Stimulated activated CD4-positive, alpha-beta T cell treated with anti-CD3 and anti-CD28 coated beads, Interleukin-1b, Interleukin-23, amount 100 ng/mL, for 4 hours (primary cell): ENCODE results near the gene KIRREL3.

Experiments used
- DNase-seq, 2 donors: peaks; one replicate each; pipeline ENCODE4 v3.0.0-alpha.2; 2020; ENCODE audit warnings: low read depth in 2 of 2

The KIRREL3 gene

GRCh38 chr11:126488591-126489370, 511.8 kb downstream of the KIRREL3 start:
- no peak for DNase-seq

GRCh38 chr11:126487711-126488110, 512.9 kb downstream of the KIRREL3 start:
- no peak for DNase-seq

DNA sequence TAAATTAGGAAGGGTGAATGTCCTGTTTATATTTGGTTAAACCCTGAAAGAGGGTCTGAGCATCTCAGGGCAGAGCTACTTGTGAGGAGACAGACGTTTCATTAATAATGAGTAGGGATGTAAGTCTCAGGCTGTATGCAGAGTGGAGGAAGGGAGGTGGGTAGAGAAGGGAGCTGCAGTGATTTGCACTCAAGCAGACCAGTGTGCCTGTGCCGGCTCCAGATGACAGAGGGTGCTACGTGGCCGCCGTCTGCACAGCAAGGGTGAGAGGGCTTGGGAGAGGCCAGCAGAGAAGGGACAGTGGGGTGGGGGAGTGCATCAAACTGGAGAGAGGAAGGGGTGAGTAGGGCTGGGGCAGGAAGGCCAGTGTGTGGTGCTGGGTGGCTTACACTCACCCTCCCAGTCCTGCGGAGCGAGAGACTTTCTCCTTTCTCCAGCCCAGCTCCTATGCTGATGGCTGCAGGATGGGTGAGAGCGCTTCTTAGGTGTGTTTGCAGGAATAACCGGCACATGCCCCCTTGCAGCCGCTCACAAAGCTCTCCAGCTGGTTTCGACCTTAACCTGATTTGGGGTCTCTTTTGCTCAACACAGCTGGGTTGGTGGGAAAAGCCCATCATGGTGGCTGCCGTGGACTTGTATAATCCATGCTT, 514.5 kb downstream of the KIRREL3 start:
- no peak for DNase-seq

- DNase-seq, result no peak
Observed at GRCh38 chr11:126485021-126485792, 515.4 kb downstream of the KIRREL3 start.

GRCh38 chr11:126484266-126484665, 516.3 kb downstream of the KIRREL3 start:
- DNase-seq, result no peak

DNA sequence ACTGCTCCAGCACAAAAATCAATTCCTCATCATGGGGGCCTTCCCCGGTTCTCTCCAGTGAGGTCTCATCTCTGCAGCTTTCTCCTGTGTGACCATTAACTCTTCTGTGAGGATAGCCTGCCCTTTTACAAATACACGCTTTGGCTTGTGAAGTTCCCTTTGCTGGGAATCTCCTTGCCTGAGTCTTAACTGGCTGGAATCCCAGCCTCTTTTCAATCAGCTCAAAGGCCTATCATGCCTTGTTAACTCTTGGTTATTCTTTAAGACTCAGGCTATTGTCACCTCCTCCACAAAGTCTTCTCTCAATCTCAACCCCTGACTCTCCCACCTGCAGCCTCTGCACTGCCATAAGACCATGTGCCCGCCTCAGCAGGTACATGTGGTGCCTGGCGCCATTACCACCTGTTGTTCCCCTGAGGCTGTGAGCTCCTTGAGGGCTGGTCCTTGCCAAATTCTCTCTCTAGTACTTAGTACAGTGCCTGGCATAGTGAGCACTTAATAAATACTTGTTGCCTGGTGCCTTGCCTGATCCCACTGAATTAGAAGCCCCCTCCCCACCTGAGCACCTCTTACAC, 516.9 kb downstream of the KIRREL3 start:
- DNase-seq, result no peak

DNA sequence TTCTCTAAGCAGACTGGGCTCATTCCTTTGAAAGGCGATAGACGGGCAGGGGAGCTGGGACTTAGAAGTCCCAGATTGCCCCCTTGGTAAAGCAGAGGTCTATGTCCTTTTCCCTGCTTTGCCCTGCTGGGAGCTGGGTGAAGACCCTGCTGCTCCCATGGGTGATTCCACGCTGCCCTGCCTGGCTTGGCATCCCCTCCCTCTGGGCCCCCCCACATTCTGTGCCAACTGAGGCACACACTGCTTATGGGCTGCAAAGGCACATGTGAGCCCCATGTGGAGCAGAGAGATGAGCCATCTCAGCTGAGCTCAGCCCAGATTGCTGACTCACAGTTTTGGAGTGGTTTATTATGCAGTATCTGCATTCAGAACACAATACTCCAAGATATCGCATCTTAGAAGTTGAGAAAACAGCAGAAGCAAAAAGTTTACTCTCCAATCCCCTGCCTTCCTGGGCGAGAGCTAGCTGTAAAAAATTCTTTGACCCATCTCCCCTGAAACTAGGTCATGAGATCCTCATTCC, 517.9 kb downstream of the KIRREL3 start:
- no peak for DNase-seq

DNA sequence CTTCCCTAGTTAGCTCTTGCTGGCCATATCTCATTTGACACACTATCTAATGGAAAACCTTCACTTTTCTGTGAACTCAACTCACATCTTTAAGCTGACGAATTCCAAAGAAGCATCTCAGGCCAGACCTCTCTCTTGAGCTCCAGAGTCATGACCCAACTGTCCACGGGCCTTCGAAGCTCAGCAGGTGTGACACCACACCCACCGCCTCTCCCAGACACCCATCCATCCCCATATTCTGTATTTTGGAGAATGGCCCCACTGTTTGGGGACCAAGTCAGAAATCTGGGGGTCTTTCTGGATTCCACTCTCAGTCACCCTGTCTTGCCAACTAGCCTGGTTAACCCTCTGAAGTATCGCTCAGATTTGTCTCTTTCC, 519.3 kb downstream of the KIRREL3 start:
- no peak for DNase-seq

DNA sequence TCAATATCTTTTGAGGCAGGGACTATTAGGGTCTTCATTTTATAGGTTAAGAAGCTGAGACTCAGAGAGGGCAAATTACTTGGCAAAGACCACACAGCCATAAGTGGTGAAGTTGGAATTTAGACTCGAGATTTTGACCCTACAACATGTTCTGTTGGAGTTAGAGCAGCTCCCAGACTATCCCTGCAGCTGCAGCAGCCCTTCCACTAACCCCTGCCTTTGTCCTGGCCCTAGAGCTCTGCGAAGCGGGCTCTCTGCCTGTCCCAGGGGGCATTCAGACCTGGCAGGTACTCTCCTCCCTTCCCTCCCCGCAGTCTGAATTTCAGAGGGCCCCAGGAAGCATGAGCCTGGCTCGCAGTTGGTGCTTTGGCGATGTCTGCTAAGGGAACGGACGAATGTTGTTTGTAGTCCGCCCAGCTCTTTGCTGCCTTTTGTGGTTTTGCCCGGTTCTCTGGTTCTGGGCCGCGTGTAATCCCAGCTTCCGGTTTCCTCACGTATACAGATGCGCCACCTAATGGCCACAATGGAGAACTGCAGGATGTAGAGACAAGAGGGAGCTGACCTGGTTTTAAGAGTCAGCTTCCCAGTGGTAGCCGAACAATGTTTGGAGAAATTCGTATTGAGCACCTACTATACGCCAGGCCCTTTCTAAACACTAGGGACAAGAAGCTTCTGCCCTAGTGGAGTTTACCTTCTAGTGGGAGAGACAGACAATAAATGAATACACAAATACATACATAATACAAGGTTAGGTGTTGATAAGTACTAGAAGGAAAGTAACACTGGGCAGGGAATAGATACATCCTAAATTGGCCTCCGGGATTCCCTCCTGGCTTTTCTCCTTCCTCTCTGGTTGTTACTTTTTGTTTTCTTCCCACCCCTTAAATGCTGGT, 519.9 kb downstream of the KIRREL3 start:
- peak; percentile 42 to 58 for DNase-seq

DNA sequence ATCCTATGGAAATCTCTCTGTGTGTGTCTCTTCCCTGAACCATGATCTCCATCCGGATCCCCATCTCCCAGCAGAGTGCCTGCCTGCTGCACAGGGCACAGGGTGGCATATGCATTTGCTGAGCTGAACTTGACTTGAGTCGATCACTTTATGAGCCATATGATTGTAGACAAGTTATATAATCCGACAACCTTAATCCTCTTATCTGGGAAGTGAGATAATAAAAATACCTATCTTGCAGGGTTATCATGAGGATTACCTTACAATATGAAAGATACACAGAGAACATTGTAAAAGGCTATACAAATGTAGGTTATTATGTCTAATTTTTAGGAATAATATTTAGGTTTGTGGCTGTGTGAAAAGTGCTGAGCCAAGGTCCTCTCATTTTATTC, 520.6 kb downstream of the KIRREL3 start:
- no peak for DNase-seq

GRCh38 chr11:126479178-126479930, 521.2 kb downstream of the KIRREL3 start:
- no peak for DNase-seq

GRCh38 chr11:126478466-126478865, 522.1 kb downstream of the KIRREL3 start:
- DNase-seq, result no peak

GRCh38 chr11:126477535-126478305, 522.9 kb downstream of the KIRREL3 start:
- DNase-seq, result no peak

DNA sequence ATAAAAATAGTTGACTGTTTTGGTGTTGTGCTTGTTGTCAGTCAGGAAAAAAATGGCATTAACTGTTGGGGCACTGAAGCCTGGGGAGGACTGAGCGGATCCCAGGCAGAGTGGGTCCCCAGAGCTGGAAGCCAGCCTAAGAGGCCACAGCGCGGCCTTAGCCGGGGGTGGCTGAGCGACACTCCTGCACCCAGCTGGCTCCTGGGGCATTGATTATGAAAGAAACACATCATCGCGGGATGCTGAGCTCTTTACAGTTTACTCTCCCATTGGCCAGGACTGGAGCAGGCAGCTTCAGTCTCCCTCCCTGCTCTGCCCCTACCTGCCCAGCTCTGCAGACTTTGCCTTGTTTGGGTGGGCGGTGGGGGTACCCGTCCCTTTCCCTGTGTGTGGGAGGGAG, 523.6 kb downstream of the KIRREL3 start:
- no peak for DNase-seq

DNA sequence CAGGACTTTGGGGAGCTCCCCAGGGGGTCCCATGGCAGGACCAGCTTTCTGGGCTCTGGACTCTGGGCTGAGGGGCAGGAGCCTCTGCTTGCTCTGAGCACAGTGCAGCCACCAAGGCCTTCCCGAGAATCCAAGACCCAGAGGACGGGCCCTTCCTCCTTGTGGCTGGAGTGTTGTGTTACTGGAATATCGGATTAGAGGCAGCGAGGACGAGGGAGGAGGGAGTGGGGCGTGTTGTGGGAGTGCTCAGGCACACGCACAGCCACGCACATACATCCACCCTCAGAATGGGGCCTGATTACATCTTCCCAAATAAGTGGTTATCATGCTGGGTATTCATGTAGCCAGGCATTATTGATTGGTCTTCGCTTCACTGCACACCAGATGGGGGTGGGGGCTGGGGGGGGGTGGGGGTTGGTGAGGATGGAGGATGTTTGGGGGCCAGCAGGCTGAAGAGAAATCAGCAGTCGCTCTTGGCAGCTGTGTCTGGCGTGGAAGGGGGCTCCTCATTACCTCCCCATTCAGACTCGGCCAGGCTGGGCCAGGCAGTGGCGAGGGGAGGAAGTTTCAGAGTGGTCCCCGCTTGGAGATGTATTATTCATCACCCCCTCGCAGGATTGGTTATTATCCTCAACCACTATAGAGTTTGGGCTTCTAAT, 524.2 kb downstream of the KIRREL3 start:
- no peak for DNase-seq

- no peak for DNase-seq
Observed at GRCh38 chr11:126475014-126475991, 525.3 kb downstream of the KIRREL3 start.

DNA sequence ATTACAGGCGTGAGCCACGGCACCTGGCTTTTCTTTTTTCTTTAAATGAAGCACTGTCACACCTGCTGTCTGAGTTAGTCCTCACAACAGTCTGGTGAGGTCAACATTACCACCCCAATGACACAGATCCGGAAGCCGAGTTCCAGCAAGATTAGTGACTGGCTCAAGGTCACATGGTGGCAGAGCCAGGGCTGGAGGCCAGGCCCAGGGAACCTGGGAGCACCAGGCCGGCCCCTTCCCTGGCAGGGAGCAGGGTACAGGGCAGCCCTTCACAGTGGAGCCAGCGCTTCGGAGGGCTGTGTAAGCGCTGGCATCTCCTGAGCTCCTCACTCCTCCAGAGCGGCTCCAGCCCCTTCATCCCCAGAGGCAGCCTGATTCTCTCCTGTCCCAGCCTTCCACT, 526.4 kb downstream of the KIRREL3 start:
- DNase-seq, result no peak

DNA sequence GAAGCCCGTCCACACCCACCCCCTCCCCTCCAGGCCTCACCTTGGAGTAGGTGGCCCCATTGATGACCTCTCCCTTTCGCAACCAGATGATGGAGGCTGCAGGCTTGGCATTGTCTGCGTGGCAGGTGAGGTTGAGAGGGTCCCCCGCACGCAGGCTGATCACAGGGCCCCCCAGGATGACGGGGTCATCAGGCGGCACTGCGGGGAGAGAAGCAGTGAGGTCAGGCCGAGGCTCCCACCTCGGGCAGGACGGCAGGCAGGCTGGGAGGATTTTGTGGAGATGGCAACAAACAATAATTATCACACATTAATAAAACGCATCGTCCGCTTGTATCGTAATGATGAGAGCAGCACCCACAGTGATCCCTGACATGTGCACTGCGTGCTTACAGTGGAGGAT, 527.3 kb downstream of the KIRREL3 start:
- DNase-seq, result no peak
